GM23338 (cell line): ENCODE measurements around the gene NTN4.

ENCODE experiments used
- EZH2 ChIP-seq: fragments of 200-600 bp; sonication (generic); IDR thresholded peaks from one replicate; pipeline ENCODE4 v1.8.0; 2017; ENCODE audit warnings: antibody characterized with exemption, mild to moderate bottlenecking, low read depth; ENCODE audit not compliant: unreplicated experiment
- REST ChIP-seq: IDR thresholded peaks from one replicate; pipeline ENCODE4 v1.6.1; 2018; ENCODE audit warnings: antibody characterized with exemption; ENCODE audit not compliant: unreplicated experiment

GRCh38 chr12:95726903-95727302 is 63.7 kb downstream of the NTN4 start:
- no peak for TF ChIP-seq EZH2
- TF ChIP-seq REST, result no peak
